HL-60 (cell line): ENCODE results near the gene ARHGAP33.

Source experiments
- CTCF ChIP-seq: IDR thresholded peaks from one replicate; pipeline ENCODE4 v1.5.1; 2011; ENCODE audit warnings: low read length, control low read depth, inconsistent platforms; ENCODE audit not compliant: insufficient read depth
- GABPA ChIP-seq: IDR thresholded peaks from 2 replicates; pipeline ENCODE4 v1.6.1; 2012; ENCODE audit warnings: low read depth
- POLR2AphosphoS5 ChIP-seq: IDR thresholded peaks from 2 replicates; pipeline ENCODE4 v1.6.1; 2012; ENCODE audit warnings: low read depth
- REST ChIP-seq: IDR thresholded peaks from 2 replicates; pipeline ENCODE4 v1.6.1; 2012; ENCODE audit warnings: low read depth; ENCODE audit not compliant: insufficient replicate concordance
- SPI1 ChIP-seq: IDR thresholded peaks from 2 replicates; pipeline ENCODE4 v1.6.1; 2012; ENCODE audit warnings: low read depth, mild to moderate bottlenecking, borderline replicate concordance

GRCh38 chr19:35774274-35775045 is 904 bp upstream of the ARHGAP33 start:
- no peak for TF ChIP-seq CTCF
- no peak for TF ChIP-seq REST
- TF ChIP-seq POLR2AphosphoS5, result no peak
- no peak for TF ChIP-seq GABPA
- no peak for TF ChIP-seq SPI1
